B cell (primary cell): Measurements from ENCODE around the gene CCND1. TPM values are rescaled to one million over a fixed set of nuclear protein-coding genes. Genes with fewer than 3 reads are reported as not detected.

Experiments used
- ATAC-seq: fragments of 200-7000 bp; cut with Tn5 transposase; one replicate; pipeline ENCODE4 v1.10.0; 2021; ENCODE audit warnings: low read depth, mild to moderate bottlenecking, moderate number of reproducible peaks, moderate library complexity
- CTCF ChIA-PET: fragments of 350-600 bp; sonication (Branson Sonifier 250); formaldehyde crosslinking; loops from one replicate; lab custom pipeline; 2021; ENCODE audit warnings: antibody characterized with exemption, inconsistent platforms; lab: Charles Lee
- POLR2A ChIA-PET: fragments of 350-600 bp; sonication (Branson Sonifier 250); formaldehyde crosslinking; loops from one replicate; lab custom pipeline; 2021; ENCODE audit warnings: antibody characterized with exemption; lab: Charles Lee
- DNase-seq: peaks from one replicate; pipeline ENCODE4 v3.0.0; 2013
- H2AFZ ChIP-seq: 2 replicates; pipeline ENCODE4 v1.6.1; 2012; ENCODE audit warnings: mild to moderate bottlenecking, low read depth, low read length; ENCODE audit not compliant: insufficient read depth, poor library complexity, severe bottlenecking
- H3K27ac ChIP-seq, 2 donors: 1 replicate in 1 of 2; 2 replicates in 1 of 2; pipeline ENCODE4 v1.5.1; 2012 to 2013; ENCODE audit warnings: low read length in 2 of 2, mild to moderate bottlenecking in 2 of 2, moderate library complexity in 1 of 2
- H3K27me3 ChIP-seq, 4 experiments: fragments of 200-600 bp in 1 of 4; sonication (generic) in 1 of 4; replicated peaks in 1 of 4; 1 replicate in 2 of 4; 2 replicates in 2 of 4; pipeline versions ENCODE4 v1.6.1 to v1.7.0; 2013 to 2016; ENCODE audit warnings: low read length in 3 of 4, mild to moderate bottlenecking in 2 of 4, mixed read lengths in 1 of 4, moderate library complexity in 1 of 4; ENCODE audit not compliant: insufficient read depth in 4 of 4, control insufficient read depth in 3 of 4; ENCODE audit errors: control extremely low read depth in 1 of 4
- H3K36me3 ChIP-seq, 2 experiments: replicated peaks in 1 of 2; 1 replicate in 1 of 2; 2 replicates in 1 of 2; pipeline versions ENCODE4 v1.6.1 to v1.7.1; 2013; ENCODE audit warnings: low read length in 1 of 2; ENCODE audit not compliant: insufficient read depth in 2 of 2, control insufficient read depth in 1 of 2; ENCODE audit errors: control extremely low read depth in 1 of 2, extremely low read depth in 1 of 2
- H3K4me1 ChIP-seq, 2 donors: fragments of 200-600 bp in 1 of 2; sonication (generic) in 1 of 2; 1 replicate in 1 of 2; 2 replicates in 1 of 2; pipeline versions ENCODE4 v1.5.1 to v1.6.1; 2013 to 2017; ENCODE audit warnings: low read length in 2 of 2; ENCODE audit not compliant: control insufficient read depth in 2 of 2, insufficient read depth in 2 of 2
- H3K4me2 ChIP-seq: replicated peaks from 2 replicates; pipeline ENCODE3; 2012; ENCODE audit warnings: mild to moderate bottlenecking, low read depth, low read length; ENCODE audit not compliant: poor library complexity, severe bottlenecking
- H3K4me3 ChIP-seq, 5 experiments: fragments of 200-600 bp in 1 of 5; sonication (generic) in 1 of 5; 1 replicate in 3 of 5; 2 replicates in 2 of 5; pipeline versions ENCODE4 v1.5.1 to v1.7.0; 2011 to 2016; ENCODE audit warnings: low read length in 4 of 5, mild to moderate bottlenecking in 4 of 5, low read depth in 2 of 5, control low read depth in 1 of 5, moderate library complexity in 1 of 5; ENCODE audit not compliant: insufficient read depth in 1 of 5; ENCODE audit errors: control extremely low read depth in 1 of 5, extremely low read depth in 1 of 5
- H3K79me2 ChIP-seq: fragments of 200-600 bp; sonication (generic); one replicate; pipeline ENCODE4 v1.6.0; 2016; ENCODE audit warnings: low read length; ENCODE audit not compliant: control insufficient read depth, insufficient read depth
- H3K9ac ChIP-seq: fragments of 200-600 bp; sonication (generic); 2 replicates; pipeline ENCODE4 v1.6.1; 2017; ENCODE audit warnings: mild to moderate bottlenecking, low read length, moderate library complexity
- H3K9me3 ChIP-seq, 3 donors: one replicate each; pipeline versions ENCODE4 v1.6.1 to v1.7.1; 2013; ENCODE audit warnings: low read length in 2 of 3; ENCODE audit not compliant: control insufficient read depth in 2 of 3, insufficient read depth in 1 of 3; ENCODE audit errors: control extremely low read depth in 1 of 3
- H4K20me1 ChIP-seq: 2 replicates; pipeline ENCODE4 v1.6.0; 2012; ENCODE audit warnings: mild to moderate bottlenecking, low read length; ENCODE audit not compliant: insufficient read depth, control insufficient read depth, poor library complexity, severe bottlenecking
- H3K27ac Mint-ChIP-seq: one replicate; pipeline ENCODE4 v1.8.0; 2021; ENCODE audit warnings: mixed read lengths
- H3K27me3 Mint-ChIP-seq: one replicate; pipeline ENCODE4 v1.8.0; 2021; ENCODE audit warnings: mixed read lengths
- H3K4me1 Mint-ChIP-seq: one replicate; pipeline ENCODE4 v1.8.0; 2021; ENCODE audit warnings: mixed read lengths
- H3K4me3 Mint-ChIP-seq: one replicate; pipeline ENCODE4 v1.8.0; 2021; ENCODE audit warnings: mixed read lengths
- H3K9me3 Mint-ChIP-seq: one replicate; pipeline ENCODE4 v1.8.0; 2022; ENCODE audit warnings: mixed read lengths; ENCODE audit not compliant: insufficient read depth
- CTCF ChIP-seq: fragments of 200-600 bp; IDR thresholded peaks from one replicate; pipeline ENCODE4 v1.8.0; 2022; ENCODE audit warnings: antibody characterized with exemption, mild to moderate bottlenecking
- EZH2 ChIP-seq: IDR thresholded peaks from 2 replicates; pipeline ENCODE4 v1.6.1; 2012; ENCODE audit warnings: borderline replicate concordance, low read depth, mild to moderate bottlenecking, moderate library complexity, low read length; ENCODE audit not compliant: insufficient read depth, poor library complexity, severe bottlenecking
- WGBS: methylation state at CpG from one replicate; pipeline ENCODE4 v1.1.5; 2013; ENCODE audit warnings: missing lambda C conversion rate; ENCODE audit not compliant: insufficient coverage; 5-methylcytosine and 5-hydroxymethylcytosine counted together
- intact Hi-C: fragments of 100-400 bp; cut with micrococcal nuclease; formaldehyde crosslinking; loops from one replicate; pipeline ENCODE4 v1.10.0; 2022
- polyA plus RNA-seq: library from polyadenylated mRNA; depleted of rRNA; stranded (reverse); fragments of >200 nt; gene quantifications from 2 replicates; pipeline ENCODE4 v1.2.3, GENCODE V29; 2012
- total RNA-seq, 2 donors: library from RNA; stranded (reverse); fragments of 120-200 nt in 1 of 2; gene quantifications; 1 replicate in 1 of 2; 2 replicates in 1 of 2; pipeline versions ENCODE4 v1.2.3 to v1.2.4, GENCODE V29; 2013 to 2022

CCND1 gene
- total and polyA plus RNA-seq, 2 donors (not counting 1 experiment from before 2014, with no cell fraction given) = 4.9 to 8.8 TPM

- Histone ChIP-seq H3K9me3 (peaks cover 0 to 26% (median 0%) of the 10 kb centered on the region in 3 donors), H3K9ac (peak overlapping the region; percentile 55), H3K36me3 (peaks cover 0 to 4% of the 10 kb centered on the region in 2 experiments), H3K27ac (no peak overlapping the region), H4K20me1 (peaks cover 14% of the 10 kb centered on the region), H3K4me3 (peak overlapping the region in 1 of 5 experiments; percentile 58), H3K4me1 (peaks cover 43 to 51% of the 10 kb centered on the region in 2 donors), H3K79me2 (peaks cover 6% of the 10 kb centered on the region), H2AFZ (no peak overlapping the region), H3K4me2 (peak overlapping the region; percentile 78), H3K27me3 (peaks cover 0 to 52% (median 36%) of the 10 kb centered on the region in 4 experiments)
- Mint-ChIP-seq H3K27ac (no peak overlapping the region), H3K4me1 (peaks cover 41% of the 10 kb centered on the region), H3K4me3 (peak overlapping the region; percentile 95), H3K27me3 (peaks cover 42% of the 10 kb centered on the region), H3K9me3 (no peaks in the 10 kb centered on the region)
- TF ChIP-seq EZH2 = no peak
- no peak for TF ChIP-seq CTCF
- intact Hi-C loops = no loop called here
- DNase-seq = no peak
- POLR2A ChIA-PET = interaction anchor here (0.6 kb wide), 1 partner anchor 687 kb away, joined by 3 read pairs; no protein-coding TSS in a partner anchor
- no peak for ATAC-seq
- CTCF ChIA-PET = interaction anchor here (1.1 to 1.2 kb wide), 2 partner anchors 31 to 347 kb away, joined by 3 to 4 read pairs; no protein-coding TSS in a partner anchor
- 11% methylated on average over 3 of the region's 9 CpGs for WGBS
Observed at GRCh38 chr11:69639831-69640230, 1.1 kb upstream of the CCND1 start.

GRCh38 chr11:69640260-69640994 lies 529 bp upstream of the CCND1 start:
- H3K4me2 ChIP-seq = peak overlapping the region; percentile 78
- peaks cover 43 to 51% of the 10 kb centered on the region in 2 donors for H3K4me1 ChIP-seq
- POLR2A ChIA-PET = interaction anchor here (1.2 kb wide), 1 partner anchor 347 kb away, joined by 4 read pairs; no protein-coding TSS in a partner anchor
- H3K27ac ChIP-seq = no peak overlapping the region
- H3K4me3 ChIP-seq = peak overlapping the region; percentile 25 to 81 (median 76)
- peaks cover 0 to 52% (median 35%) of the 10 kb centered on the region in 4 experiments for H3K27me3 ChIP-seq
- CTCF ChIA-PET = interaction anchor here (1.1 to 4.9 kb wide), 2 partner anchors 347 to 348 kb away, joined by 4 to 52 read pairs; partner anchors contain the start of gene MYEOV
- peaks cover 0 to 4% of the 10 kb centered on the region in 2 experiments for H3K36me3 ChIP-seq
- Mint-ChIP-seq H3K27me3 (peaks cover 38% of the 10 kb centered on the region), H3K9me3 (no peaks in the 10 kb centered on the region), H3K4me3 (peak overlapping the region; percentile 95), H3K4me1 (peaks cover 41% of the 10 kb centered on the region), H3K27ac (peak overlapping the region; percentile 32)
- DNase-seq (peak; percentile 59), ATAC-seq (no peak)
- intact Hi-C loops = no loop called here
- H4K20me1 ChIP-seq = peaks cover 20% of the 10 kb centered on the region
- TF ChIP-seq EZH2 (no peak), CTCF (no peak)
- H3K9ac ChIP-seq = peak overlapping the region; percentile 55
- peaks cover 6% of the 10 kb centered on the region for H3K79me2 ChIP-seq
- H2AFZ ChIP-seq = peak overlapping the region; percentile 35
- WGBS = 4% methylated on average over 42 of the region's 43 CpGs
- peaks cover 0 to 26% (median 0%) of the 10 kb centered on the region in 3 donors for H3K9me3 ChIP-seq
